ENCODE measurements around the gene BTBD6. TPM values are rescaled to one million over a fixed set of nuclear protein-coding genes. Genes with fewer than 3 reads are reported as not detected.

The BTBD6 gene
- total and polyA plus RNA-seq, 2 experiments from 2014 or later = 5.3 to 77.5 TPM

- Histone ChIP-seq H3K4me2 (ENCODE audit: unreplicated experiment) (no peak overlapping the region), H3K9ac (no peak overlapping the region), H3K79me2 (ENCODE audit: insufficient read depth) (no peaks in the 10 kb centered on the region), H3K4me3 (no peak overlapping the region), H3K27me3 (replicated peaks; ENCODE audit: insufficient read depth) (no peaks in the 10 kb centered on the region), H3F3A (ENCODE audit: insufficient read depth) (no peaks in the 10 kb centered on the region), H2AFZ (no peak overlapping the region), H3K9me3 (ENCODE audit: low read depth) (no peaks in the 10 kb centered on the region), H3K36me3 (ENCODE audit: low read depth) (no peaks in the 10 kb centered on the region; the same call in 1 of the 2 replicates), H3K9me2 (ENCODE audit: insufficient read depth) (no peaks in the 10 kb centered on the region), H3K27ac (no peak overlapping the region), H3K4me1 (ENCODE audit: insufficient read depth) (no peaks in the 10 kb centered on the region), H4K20me1 (ENCODE audit: insufficient read depth) (no peaks in the 10 kb centered on the region)
- in situ Hi-C loops (cut with MboI) = no loop called here
- WGBS, 2 experiments (ENCODE audit: low coverage in 1 of 2, low lambda C conversion rate in 2 of 2, missing lambda C conversion rate in 2 of 2) = 94 to 96% methylated on average over 29 of the region's 29 CpGs
- no peak for DNase-seq
- no peak for TF ChIP-seq EZH2 (IDR thresholded peaks at IDR 0.05; ENCODE audit: insufficient read depth, poor library complexity, severe bottlenecking)
- TF ChIP-seq EZH2phosphoT487 (IDR thresholded peaks at IDR 0.05; ENCODE audit: insufficient read depth, low read depth) = no peak
Measured at GRCh38 chr14:105219043-105219612, 29.2 kb upstream of the BTBD6 start.

DNA sequence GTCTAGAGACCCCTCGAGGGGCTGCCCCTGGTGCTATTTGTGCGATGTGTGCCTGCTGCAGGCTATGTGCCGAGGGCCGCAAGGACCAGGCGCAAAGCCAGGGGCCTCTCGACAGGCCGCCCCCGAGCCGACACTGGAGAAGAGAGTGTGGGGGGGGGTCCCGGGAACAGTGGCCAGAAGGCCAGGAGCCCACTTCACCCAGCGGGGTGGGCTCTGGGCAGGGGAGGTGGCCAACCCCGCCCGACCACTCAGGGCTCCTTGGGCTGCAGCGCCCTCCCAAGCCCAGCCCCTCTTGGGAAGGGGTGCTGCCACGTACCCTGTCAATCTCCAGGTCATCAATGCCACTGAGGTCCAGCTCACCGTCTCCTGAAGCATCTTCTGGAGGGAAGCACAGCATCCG is 28.6 kb upstream of the BTBD6 start:
- no peaks in the 10 kb centered on the region for H3K79me2 ChIP-seq (ENCODE audit: insufficient read depth)
- no peak overlapping the region for H3K4me2 ChIP-seq (ENCODE audit: unreplicated experiment)
- H2AFZ ChIP-seq = no peak overlapping the region
- no peaks in the 10 kb centered on the region for H3K9me2 ChIP-seq (ENCODE audit: insufficient read depth)
- TF ChIP-seq EZH2 (IDR thresholded peaks at IDR 0.05; ENCODE audit: insufficient read depth, poor library complexity, severe bottlenecking) = no peak
- TF ChIP-seq EZH2phosphoT487 (IDR thresholded peaks at IDR 0.05; ENCODE audit: insufficient read depth, low read depth) = no peak
- WGBS, 2 experiments (ENCODE audit: low coverage in 1 of 2, low lambda C conversion rate in 2 of 2, missing lambda C conversion rate in 2 of 2) = 93 to 94% methylated on average over 13 to 16 of the region's 17 CpGs
- H3K27ac ChIP-seq = no peak overlapping the region
- H3K9ac ChIP-seq = no peak overlapping the region
- H3K36me3 ChIP-seq (ENCODE audit: low read depth) = no peaks in the 10 kb centered on the region; the same call in 1 of the 2 replicates
- no peaks in the 10 kb centered on the region for H4K20me1 ChIP-seq (ENCODE audit: insufficient read depth)
- no peaks in the 10 kb centered on the region for H3K4me1 ChIP-seq (ENCODE audit: insufficient read depth)
- H3F3A ChIP-seq (ENCODE audit: insufficient read depth) = no peaks in the 10 kb centered on the region
- in situ Hi-C loops (cut with MboI) = no loop called here
- no peak overlapping the region for H3K4me3 ChIP-seq
- H3K9me3 ChIP-seq (ENCODE audit: low read depth) = no peaks in the 10 kb centered on the region
- DNase-seq = no peak
- H3K27me3 ChIP-seq (replicated peaks; ENCODE audit: insufficient read depth) = no peaks in the 10 kb centered on the region

DNA sequence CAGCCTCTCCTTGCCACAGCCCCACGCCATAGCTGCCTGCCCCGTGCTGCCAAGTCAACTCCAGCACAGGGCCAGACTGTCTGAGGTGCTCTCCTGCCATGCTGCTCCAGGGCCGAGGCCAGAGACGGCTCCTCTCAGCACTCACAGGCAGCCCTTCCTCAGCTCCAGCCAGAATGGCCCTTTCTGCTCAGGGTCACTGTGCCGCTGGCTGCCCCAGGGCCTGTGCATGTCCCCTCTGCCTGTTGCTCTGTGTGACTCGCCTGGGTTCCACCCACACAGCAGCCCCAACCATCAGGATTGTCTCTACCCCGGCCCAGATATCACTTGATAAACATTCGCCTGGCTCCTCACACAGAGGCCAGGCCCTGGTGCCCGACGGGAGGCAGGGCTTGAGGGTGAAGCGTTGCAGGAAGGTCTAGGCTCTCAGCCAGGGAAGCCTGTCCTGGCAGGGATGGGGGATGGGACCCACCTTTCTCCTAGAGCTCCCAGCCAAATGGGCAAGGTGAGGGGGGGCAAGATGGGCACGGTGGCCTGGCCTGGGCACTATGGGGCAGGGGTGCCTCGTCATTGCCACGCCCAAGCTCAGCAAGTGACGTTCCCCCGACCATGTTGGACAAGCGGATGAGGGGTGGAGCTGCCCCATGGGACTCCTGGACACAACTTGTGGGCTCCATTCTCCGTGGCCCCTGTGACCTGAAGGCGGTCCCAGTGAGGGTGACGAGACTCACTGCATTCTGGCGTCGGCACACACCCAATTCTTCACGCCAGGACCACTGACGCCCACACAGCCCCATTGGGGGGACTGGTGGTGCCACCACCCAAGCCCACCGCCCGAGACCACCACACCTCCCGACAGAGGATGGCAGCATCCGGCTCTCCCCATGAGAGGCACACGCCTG is 27.4 kb upstream of the BTBD6 start:
- TF ChIP-seq EZH2phosphoT487 (IDR thresholded peaks at IDR 0.05; ENCODE audit: insufficient read depth, low read depth) (no peak), EZH2 (IDR thresholded peaks at IDR 0.05; ENCODE audit: insufficient read depth, poor library complexity, severe bottlenecking) (no peak)
- Histone ChIP-seq H3K27me3 (replicated peaks; ENCODE audit: insufficient read depth) (no peaks in the 10 kb centered on the region), H2AFZ (no peak overlapping the region), H3K4me1 (ENCODE audit: insufficient read depth) (no peaks in the 10 kb centered on the region), H3K4me3 (no peak overlapping the region), H3F3A (ENCODE audit: insufficient read depth) (no peaks in the 10 kb centered on the region), H3K27ac (no peak overlapping the region), H4K20me1 (ENCODE audit: insufficient read depth) (no peaks in the 10 kb centered on the region), H3K9ac (no peak overlapping the region), H3K79me2 (ENCODE audit: insufficient read depth) (no peaks in the 10 kb centered on the region), H3K9me2 (ENCODE audit: insufficient read depth) (no peaks in the 10 kb centered on the region), H3K36me3 (ENCODE audit: low read depth) (no peaks in the 10 kb centered on the region; the same call in 1 of the 2 replicates), H3K4me2 (ENCODE audit: unreplicated experiment) (no peak overlapping the region), H3K9me3 (ENCODE audit: low read depth) (no peaks in the 10 kb centered on the region)
- 91 to 92% methylated on average over 27 to 29 of the region's 29 CpGs for WGBS, 2 experiments (ENCODE audit: low coverage in 1 of 2, low lambda C conversion rate in 2 of 2, missing lambda C conversion rate in 2 of 2)
- no peak for DNase-seq
- in situ Hi-C loops (cut with MboI) = no loop called here

- in situ Hi-C loops (cut with MboI) = no loop called here
- 87 to 90% methylated on average over 25 to 27 of the region's 27 CpGs for WGBS, 2 experiments (ENCODE audit: low coverage in 1 of 2, low lambda C conversion rate in 2 of 2, missing lambda C conversion rate in 2 of 2)
- H3K9ac ChIP-seq = no peak overlapping the region
Measured at GRCh38 chr14:105221598-105222178, 26.6 kb upstream of the BTBD6 start.

More at GRCh38 chr14:105221598-105222178, 26.6 kb upstream of the BTBD6 start:
- H3K4me3 ChIP-seq = no peak overlapping the region
- H3K9me3 ChIP-seq (ENCODE audit: low read depth) = no peaks in the 10 kb centered on the region
- TF ChIP-seq EZH2phosphoT487 (IDR thresholded peaks at IDR 0.05; ENCODE audit: insufficient read depth, low read depth) (no peak), EZH2 (IDR thresholded peaks at IDR 0.05; ENCODE audit: insufficient read depth, poor library complexity, severe bottlenecking) (no peak)
- H3K4me2 ChIP-seq (ENCODE audit: unreplicated experiment) = no peak overlapping the region
- H3K4me1 ChIP-seq (ENCODE audit: insufficient read depth) = no peaks in the 10 kb centered on the region
- H2AFZ ChIP-seq = no peak overlapping the region
- no peaks in the 10 kb centered on the region for H3K79me2 ChIP-seq (ENCODE audit: insufficient read depth)
- DNase-seq = no peak
- no peak overlapping the region for H3K27ac ChIP-seq
- H3K27me3 ChIP-seq (replicated peaks; ENCODE audit: insufficient read depth) = no peaks in the 10 kb centered on the region
- H3K9me2 ChIP-seq (ENCODE audit: insufficient read depth) = no peaks in the 10 kb centered on the region
- H4K20me1 ChIP-seq (ENCODE audit: insufficient read depth) = no peaks in the 10 kb centered on the region
- no peaks in the 10 kb centered on the region; the same call in 1 of the 2 replicates for H3K36me3 ChIP-seq (ENCODE audit: low read depth)
- H3F3A ChIP-seq (ENCODE audit: insufficient read depth) = no peaks in the 10 kb centered on the region

Data from GM23248 (cell line).